Measurements from ENCODE around the gene PHF2. TPM values are rescaled to one million over a fixed set of nuclear protein-coding genes. Genes with fewer than 3 reads are reported as not detected.

PHF2 gene
- total RNA-seq, 2 donors from 2014 or later: 15.0 to 19.8 TPM

GRCh38 chr9:93557366-93558137, 18.8 kb upstream of the PHF2 start:
- H3K27ac ChIP-seq: no peak overlapping the region
- intact Hi-C loops (cut with DNase I): no loop called here
- H3K27me3 ChIP-seq: no peaks in the 10 kb centered on the region
- ATAC-seq (no peak), DNase-seq (no peak)
- H3K4me1 ChIP-seq: no peaks in the 10 kb centered on the region
- peaks cover 13 to 33% of the 10 kb centered on the region in 2 donors for H3K36me3 ChIP-seq (replicated peaks in 1 of 2; ENCODE audit: insufficient read depth in 1 of 2, low read depth in 2 of 2)
- H3K4me3 ChIP-seq: no peak overlapping the region
- TF ChIP-seq POLR2A (IDR thresholded peaks at IDR 0.05): no peak
- no peaks in the 10 kb centered on the region for H3K9me3 ChIP-seq
- WGBS, 2 donors: 79 to 87% methylated on average over 15 of the region's 15 CpGs

GRCh38 chr9:93558503-93558902, 17.9 kb upstream of the PHF2 start:
- 86 to 97% methylated on average over 13 to 14 of the region's 14 CpGs for WGBS, 2 donors
- Histone ChIP-seq H3K27me3 (no peaks in the 10 kb centered on the region), H3K4me1 (no peaks in the 10 kb centered on the region), H3K4me3 (no peak overlapping the region), H3K27ac (no peak overlapping the region), H3K36me3 (replicated peaks in 1 of 2; ENCODE audit: insufficient read depth in 1 of 2, low read depth in 2 of 2) (peaks cover 18 to 36% of the 10 kb centered on the region in 2 donors), H3K9me3 (no peaks in the 10 kb centered on the region)
- TF ChIP-seq, protein P1, sequence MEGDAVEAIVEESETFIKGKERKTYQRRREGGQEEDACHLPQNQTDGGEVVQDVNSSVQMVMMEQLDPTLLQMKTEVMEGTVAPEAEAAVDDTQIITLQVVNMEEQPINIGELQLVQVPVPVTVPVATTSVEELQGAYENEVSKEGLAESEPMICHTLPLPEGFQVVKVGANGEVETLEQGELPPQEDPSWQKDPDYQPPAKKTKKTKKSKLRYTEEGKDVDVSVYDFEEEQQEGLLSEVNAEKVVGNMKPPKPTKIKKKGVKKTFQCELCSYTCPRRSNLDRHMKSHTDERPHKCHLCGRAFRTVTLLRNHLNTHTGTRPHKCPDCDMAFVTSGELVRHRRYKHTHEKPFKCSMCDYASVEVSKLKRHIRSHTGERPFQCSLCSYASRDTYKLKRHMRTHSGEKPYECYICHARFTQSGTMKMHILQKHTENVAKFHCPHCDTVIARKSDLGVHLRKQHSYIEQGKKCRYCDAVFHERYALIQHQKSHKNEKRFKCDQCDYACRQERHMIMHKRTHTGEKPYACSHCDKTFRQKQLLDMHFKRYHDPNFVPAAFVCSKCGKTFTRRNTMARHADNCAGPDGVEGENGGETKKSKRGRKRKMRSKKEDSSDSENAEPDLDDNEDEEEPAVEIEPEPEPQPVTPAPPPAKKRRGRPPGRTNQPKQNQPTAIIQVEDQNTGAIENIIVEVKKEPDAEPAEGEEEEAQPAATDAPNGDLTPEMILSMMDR (IDR thresholded peaks at IDR 0.05): no peak
- TF ChIP-seq POLR2A (IDR thresholded peaks at IDR 0.05): no peak
- DNase-seq (no peak), ATAC-seq (no peak)
- intact Hi-C loops (cut with DNase I): no loop called here

- no peak overlapping the region for H3K4me3 ChIP-seq
- H3K4me1 ChIP-seq: peaks cover under 1% of the 10 kb centered on the region
- TF ChIP-seq, protein P1 (IDR thresholded peaks at IDR 0.05): no peak
- no peak for TF ChIP-seq POLR2A (IDR thresholded peaks at IDR 0.05)
- H3K36me3 ChIP-seq (replicated peaks in 1 of 2; ENCODE audit: insufficient read depth in 1 of 2, low read depth in 2 of 2): peaks cover 20 to 32% of the 10 kb centered on the region in 2 donors
- H3K27ac ChIP-seq: no peak overlapping the region
- H3K9me3 ChIP-seq: no peaks in the 10 kb centered on the region
- ATAC-seq (no peak), DNase-seq (no peak)
- intact Hi-C loops (cut with DNase I): no loop called here
- no peaks in the 10 kb centered on the region for H3K27me3 ChIP-seq
- WGBS, 2 donors: 82 to 86% methylated on average over 5 of the region's 5 CpGs
These were observed 15.4 kb upstream of the PHF2 start for GRCh38 chr9:93560991-93561390.

- H3K36me3 ChIP-seq (replicated peaks in 1 of 2; ENCODE audit: insufficient read depth in 1 of 2, low read depth in 2 of 2): peaks cover 20 to 32% of the 10 kb centered on the region in 2 donors
- WGBS, 2 donors: 91 to 92% methylated on average over 2 of the region's 2 CpGs
These were observed 14.2 kb upstream of the PHF2 start for GRCh38 chr9:93562157-93562556.

DNA sequence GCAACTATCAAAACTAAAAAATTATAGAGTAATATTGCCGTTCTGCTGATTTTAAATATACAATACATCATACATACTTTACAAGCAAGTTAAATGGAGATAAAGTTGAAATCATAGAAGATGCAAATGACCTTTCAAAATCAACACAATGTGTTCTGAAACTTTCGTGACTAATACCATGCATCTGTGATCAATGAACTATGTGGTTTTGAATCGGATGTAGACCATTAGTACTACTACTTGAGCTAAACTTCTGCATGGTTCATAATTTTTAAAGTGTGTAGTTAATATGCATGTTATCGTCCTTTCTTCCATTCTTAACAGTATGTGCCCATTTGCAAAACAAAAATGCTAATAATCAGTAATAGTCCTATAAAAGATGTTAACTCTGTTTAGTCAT, 11.3 kb upstream of the PHF2 start:
- Histone ChIP-seq H3K4me1 (peaks cover 13% of the 10 kb centered on the region), H3K27ac (no peak overlapping the region), H3K27me3 (no peaks in the 10 kb centered on the region), H3K9me3 (no peaks in the 10 kb centered on the region), H3K4me3 (no peak overlapping the region), H3K36me3 (replicated peaks in 1 of 2; ENCODE audit: insufficient read depth in 1 of 2, low read depth in 2 of 2) (peaks cover 7 to 14% of the 10 kb centered on the region in 2 donors)
- WGBS, 2 donors: 82 to 87% methylated on average over 4 of the region's 4 CpGs
- ATAC-seq (no peak), DNase-seq (no peak)
- TF ChIP-seq POLR2A (IDR thresholded peaks at IDR 0.05): no peak
- TF ChIP-seq, protein P1 (IDR thresholded peaks at IDR 0.05): no peak
- intact Hi-C loops (cut with DNase I): no loop called here

More at GRCh38 chr9:93562157-93562556, 14.2 kb upstream of the PHF2 start:
- Histone ChIP-seq H3K4me3 (no peak overlapping the region), H3K9me3 (no peaks in the 10 kb centered on the region), H3K27me3 (no peaks in the 10 kb centered on the region), H3K4me1 (peaks cover 7% of the 10 kb centered on the region), H3K27ac (no peak overlapping the region)
- ATAC-seq (no peak), DNase-seq (no peak)
- TF ChIP-seq, protein P1 (IDR thresholded peaks at IDR 0.05): no peak
- intact Hi-C loops (cut with DNase I): no loop called here

Measured in body of pancreas (tissue), 4 donors.